Smooth muscle cell (in vitro differentiated cells): Measurements from ENCODE around the gene STH. TPM values are rescaled to one million over a fixed set of nuclear protein-coding genes. Genes with fewer than 3 reads are reported as not detected.

ENCODE experiments used
- DNase-seq: peaks from one replicate; lab custom pipeline; 2025; ENCODE audit not compliant: unreplicated experiment; lab: John Stamatoyannopoulos, UW
- H2AFZ ChIP-seq: fragments of 200-600 bp; sonication (generic); 2 replicates; pipeline ENCODE4 v1.6.0; 2016; ENCODE audit warnings: antibody characterized with exemption, low read depth, mild to moderate bottlenecking
- H3F3A ChIP-seq: fragments of 200-600 bp; sonication (generic); 2 replicates; pipeline ENCODE4 v1.6.0; 2017; ENCODE audit warnings: antibody characterized with exemption, low read depth
- H3K27ac ChIP-seq: fragments of 200-600 bp; sonication (generic); 2 replicates; pipeline ENCODE4 v1.5.1; 2016; ENCODE audit warnings: low read depth, mild to moderate bottlenecking
- H3K27me3 ChIP-seq: fragments of 200-600 bp; sonication (generic); 2 replicates; pipeline ENCODE4 v1.6.1; 2016; ENCODE audit warnings: low read depth, mild to moderate bottlenecking
- H3K36me3 ChIP-seq: fragments of 200-600 bp; sonication (generic); 2 replicates; pipeline ENCODE4 v1.5.1; 2016; ENCODE audit warnings: low read depth
- H3K4me1 ChIP-seq: fragments of 200-600 bp; sonication (generic); 2 replicates; pipeline ENCODE4 v1.5.1; 2016; ENCODE audit warnings: low read depth
- H3K4me2 ChIP-seq: fragments of 200-600 bp; sonication (generic); 2 replicates; pipeline ENCODE4 v1.6.0; 2016; ENCODE audit warnings: mild to moderate bottlenecking
- H3K4me3 ChIP-seq: fragments of 200-600 bp; sonication (generic); 2 replicates; pipeline ENCODE4 v1.5.1; 2016; ENCODE audit warnings: mild to moderate bottlenecking
- H3K79me2 ChIP-seq: fragments of 200-600 bp; sonication (generic); 2 replicates; pipeline ENCODE4 v1.6.0; 2016; ENCODE audit warnings: low read depth, mild to moderate bottlenecking
- H3K9ac ChIP-seq: fragments of 200-600 bp; sonication (generic); 2 replicates; pipeline ENCODE4 v1.6.0; 2016; ENCODE audit warnings: low read depth
- H3K9me3 ChIP-seq: fragments of 200-600 bp; sonication (generic); replicated peaks from 2 replicates; pipeline ENCODE4 v1.5.1; 2016; ENCODE audit warnings: low read depth
- H4K20me1 ChIP-seq: fragments of 200-600 bp; sonication (generic); 2 replicates; pipeline ENCODE4 v1.6.0; 2016; ENCODE audit warnings: low read depth
- CTCF ChIP-seq: fragments of 200-600 bp; sonication (generic); IDR thresholded peaks from 2 replicates; pipeline ENCODE4 v1.5.1; 2017; ENCODE audit warnings: borderline replicate concordance, mild to moderate bottlenecking, antibody characterized with exemption; ENCODE audit not compliant: insufficient read depth, poor library complexity, severe bottlenecking
- WGBS: methylation state at CpG from one replicate; pipeline ENCODE4 v1.1.7; 2016; ENCODE audit warnings: low lambda C conversion rate; 5-methylcytosine and 5-hydroxymethylcytosine counted together
- polyA plus RNA-seq: library from polyadenylated mRNA; unstranded; fragments of >200 nt; fragmentation: Nextera tagmentation; extraction: Ambion mirVana; gene quantifications from 2 replicates; pipeline ENCODE4 v1.2.1, GENCODE V29; 2016
- total RNA-seq: library from RNA; depleted of rRNA; stranded (reverse); fragments of >200 nt; gene quantifications from 2 replicates; pipeline ENCODE4 v1.2.3, GENCODE V29; 2014

The STH gene
- total and polyA plus RNA-seq, 2 experiments from 2014 or later: not detected

GRCh38 chr17:46038937-46039336, 39.9 kb downstream of the STH start:
- peaks cover 12% of the 10 kb centered on the region for H3K79me2 ChIP-seq
- no peaks in the 10 kb centered on the region for H3F3A ChIP-seq
- no peak overlapping the region for H3K9ac ChIP-seq
- no peak for TF ChIP-seq CTCF
- no peak overlapping the region for H3K4me2 ChIP-seq
- no peaks in the 10 kb centered on the region for H3K27me3 ChIP-seq
- no peak overlapping the region for H3K4me3 ChIP-seq
- H4K20me1 ChIP-seq: peaks cover 59% of the 10 kb centered on the region
- no peaks in the 10 kb centered on the region for H3K4me1 ChIP-seq
- DNase-seq: no peak
- 98% methylated on average over 12 of the region's 12 CpGs for WGBS
- no peak overlapping the region for H3K27ac ChIP-seq
- H2AFZ ChIP-seq: no peak overlapping the region
- peaks cover 28% of the 10 kb centered on the region for H3K36me3 ChIP-seq
- H3K9me3 ChIP-seq: no peaks in the 10 kb centered on the region

- H4K20me1 ChIP-seq: peaks cover 63% of the 10 kb centered on the region
- H3K4me2 ChIP-seq: no peak overlapping the region
- H3K4me1 ChIP-seq: no peaks in the 10 kb centered on the region
- DNase-seq: no peak
- no peaks in the 10 kb centered on the region for H3K27me3 ChIP-seq
- peaks cover 13% of the 10 kb centered on the region for H3K79me2 ChIP-seq
- H3K27ac ChIP-seq: no peak overlapping the region
- H3K4me3 ChIP-seq: no peak overlapping the region
- TF ChIP-seq CTCF: no peak
- H3K9me3 ChIP-seq: no peaks in the 10 kb centered on the region
- 95% methylated on average over 5 of the region's 5 CpGs for WGBS
- H3K9ac ChIP-seq: no peak overlapping the region
- no peak overlapping the region for H2AFZ ChIP-seq
- H3K36me3 ChIP-seq: peaks cover 28% of the 10 kb centered on the region
- H3F3A ChIP-seq: no peaks in the 10 kb centered on the region
Measured at GRCh38 chr17:46039592-46040186, 40.6 kb downstream of the STH start.

GRCh38 chr17:46042246-46042645, 43.2 kb downstream of the STH start:
- Histone ChIP-seq H2AFZ (no peak overlapping the region), H3K4me2 (no peak overlapping the region), H3K36me3 (peaks cover 23% of the 10 kb centered on the region), H3K4me3 (no peak overlapping the region), H3K27me3 (no peaks in the 10 kb centered on the region), H3K4me1 (no peaks in the 10 kb centered on the region), H3K27ac (no peak overlapping the region), H3K9ac (no peak overlapping the region), H4K20me1 (peaks cover 73% of the 10 kb centered on the region), H3F3A (peaks cover 7% of the 10 kb centered on the region), H3K79me2 (peaks cover 17% of the 10 kb centered on the region), H3K9me3 (no peaks in the 10 kb centered on the region)
- 95% methylated on average over 2 of the region's 2 CpGs for WGBS
- TF ChIP-seq CTCF: no peak
- no peak for DNase-seq

GRCh38 chr17:46042925-46043324, 43.9 kb downstream of the STH start:
- Histone ChIP-seq H3K36me3 (peaks cover 16% of the 10 kb centered on the region), H3K27ac (no peak overlapping the region), H2AFZ (no peak overlapping the region), H3K4me1 (no peaks in the 10 kb centered on the region), H3K4me2 (no peak overlapping the region), H3K79me2 (peaks cover 19% of the 10 kb centered on the region), H3K9me3 (no peaks in the 10 kb centered on the region), H3K27me3 (no peaks in the 10 kb centered on the region), H3K9ac (no peak overlapping the region), H3K4me3 (no peak overlapping the region), H4K20me1 (peaks cover 70% of the 10 kb centered on the region), H3F3A (peaks cover 7% of the 10 kb centered on the region)
- 92% methylated on average over 3 of the region's 3 CpGs for WGBS
- no peak for DNase-seq
- TF ChIP-seq CTCF: no peak
